Activated CD4-positive, alpha-beta T cell treated with anti-CD3 and anti-CD28 coated beads, Interleukin-2, amount 10 ng/mL, durations not matched to agents 24 days and 14 days (primary cell): Measurements from ENCODE around the gene MUS81. TPM values are rescaled to one million over a fixed set of nuclear protein-coding genes. Genes with fewer than 3 reads are reported as not detected.

Experiments
- DNase-seq: peaks from one replicate; pipeline ENCODE4 v3.0.0; 2022
- H3K27ac Mint-ChIP-seq: one replicate; pipeline ENCODE4 v1.8.0; 2022; ENCODE audit warnings: mild to moderate bottlenecking, mixed read lengths
- H3K27me3 Mint-ChIP-seq: one replicate; pipeline ENCODE4 v1.8.0; 2022; ENCODE audit warnings: mixed read lengths
- H3K36me3 Mint-ChIP-seq: one replicate; pipeline ENCODE4 v1.8.0; 2022; ENCODE audit warnings: low read depth, mild to moderate bottlenecking, mixed read lengths
- H3K4me1 Mint-ChIP-seq: one replicate; pipeline ENCODE4 v1.8.0; 2021; ENCODE audit warnings: mixed read lengths
- H3K4me3 Mint-ChIP-seq: one replicate; pipeline ENCODE4 v1.8.0; 2022; ENCODE audit warnings: mild to moderate bottlenecking, moderate library complexity, mixed read lengths
- H3K9me3 Mint-ChIP-seq: one replicate; pipeline ENCODE4 v1.8.0; 2021; ENCODE audit warnings: mixed read lengths
- intact Hi-C: fragments of 100-400 bp; cut with micrococcal nuclease; formaldehyde crosslinking; loops from one replicate; pipeline ENCODE4 v1.15.1; 2023
- total RNA-seq: library from RNA; stranded (reverse); gene quantifications from 2 replicates; pipeline ENCODE4 v1.2.3, GENCODE V29; 2022

Gene MUS81
- total RNA-seq, 1 donor from 2014 or later, result 77.4 TPM

GRCh38 chr11:65868907-65869306, 8.7 kb downstream of the MUS81 start:
- Mint-ChIP-seq H3K9me3 (no peaks in the 10 kb centered on the region), H3K36me3 (peaks cover 22% of the 10 kb centered on the region), H3K4me1 (peaks cover 16% of the 10 kb centered on the region), H3K27ac (no peak overlapping the region), H3K27me3 (no peaks in the 10 kb centered on the region), H3K4me3 (no peak overlapping the region)
- intact Hi-C loops, result no loop called here
- DNase-seq, result no peak

GRCh38 chr11:65869643-65870306, 9.5 kb downstream of the MUS81 start:
- peaks cover 17% of the 10 kb centered on the region for H3K36me3 Mint-ChIP-seq
- no peak overlapping the region for H3K4me3 Mint-ChIP-seq
- intact Hi-C loops, result no loop called here
- no peak overlapping the region for H3K27ac Mint-ChIP-seq
- DNase-seq, result no peak
- no peaks in the 10 kb centered on the region for H3K9me3 Mint-ChIP-seq
- no peaks in the 10 kb centered on the region for H3K27me3 Mint-ChIP-seq
- peaks cover 14% of the 10 kb centered on the region for H3K4me1 Mint-ChIP-seq

GRCh38 chr11:65870307-65870658, 10.1 kb downstream of the MUS81 start:
- intact Hi-C loops, result no loop called here
- H3K4me1 Mint-ChIP-seq, result peaks cover 14% of the 10 kb centered on the region
- H3K36me3 Mint-ChIP-seq, result peaks cover 12% of the 10 kb centered on the region
- H3K9me3 Mint-ChIP-seq, result no peaks in the 10 kb centered on the region
- no peak overlapping the region for H3K27ac Mint-ChIP-seq
- no peak overlapping the region for H3K4me3 Mint-ChIP-seq
- H3K27me3 Mint-ChIP-seq, result no peaks in the 10 kb centered on the region
- no peak for DNase-seq

GRCh38 chr11:65870706-65871681, 10.8 kb downstream of the MUS81 start:
- Mint-ChIP-seq H3K9me3 (no peaks in the 10 kb centered on the region), H3K4me1 (peaks cover 14% of the 10 kb centered on the region), H3K27ac (no peak overlapping the region), H3K4me3 (no peak overlapping the region), H3K36me3 (peaks cover 10% of the 10 kb centered on the region), H3K27me3 (no peaks in the 10 kb centered on the region)
- intact Hi-C loops, result no loop called here
- DNase-seq, result peak; percentile 67

GRCh38 chr11:65871811-65872548, 11.7 kb downstream of the MUS81 start:
- H3K4me1 Mint-ChIP-seq, result peaks cover 18% of the 10 kb centered on the region
- no peaks in the 10 kb centered on the region for H3K9me3 Mint-ChIP-seq
- peaks cover 6% of the 10 kb centered on the region for H3K36me3 Mint-ChIP-seq
- no peaks in the 10 kb centered on the region for H3K27me3 Mint-ChIP-seq
- intact Hi-C loops, result no loop called here
- H3K27ac Mint-ChIP-seq, result no peak overlapping the region
- no peak for DNase-seq
- peak overlapping the region; percentile 37 for H3K4me3 Mint-ChIP-seq

- DNase-seq, result no peak
- peak within 1 kb of the TSS; percentile 22 for H3K27ac Mint-ChIP-seq
- peaks cover 16% of the 10 kb centered on the region for H3K4me1 Mint-ChIP-seq
- H3K4me3 Mint-ChIP-seq, result peak within 1 kb of the TSS; percentile 80
- H3K36me3 Mint-ChIP-seq, result peaks cover 2% of the 10 kb centered on the region
- H3K9me3 Mint-ChIP-seq, result no peaks in the 10 kb centered on the region
- H3K27me3 Mint-ChIP-seq, result no peaks in the 10 kb centered on the region
- intact Hi-C loops, result loop anchor here (1.0 kb wide), 1 partner anchor 13 kb away; no protein-coding TSS in a partner anchor
These were observed 12.5 kb downstream of the MUS81 start, which contains the start of gene EFEMP2 for GRCh38 chr11:65872586-65873317. EFEMP2 (minus strand) TSS chr11:65872800; CDS start chr11:65872354, 446 bp downstream.

GRCh38 chr11:65873318-65874156, 13.3 kb downstream of the MUS81 start:
- intact Hi-C loops, result loop anchor here (1.0 kb wide), 1 partner anchor 14 kb away; no protein-coding TSS in a partner anchor
- Mint-ChIP-seq H3K36me3 (peaks cover under 1% of the 10 kb centered on the region), H3K4me1 (peaks cover 19% of the 10 kb centered on the region), H3K9me3 (no peaks in the 10 kb centered on the region), H3K4me3 (peak overlapping the region; percentile 80), H3K27ac (peak overlapping the region; percentile 22), H3K27me3 (no peaks in the 10 kb centered on the region)
- peak; percentile 100 for DNase-seq

- Mint-ChIP-seq H3K36me3 (peaks cover 14% of the 10 kb centered on the region), H3K27ac (peak within 1 kb of the TSS; percentile 80), H3K4me3 (peak within 1 kb of the TSS; percentile 66), H3K9me3 (no peaks in the 10 kb centered on the region), H3K4me1 (peaks cover 28% of the 10 kb centered on the region), H3K27me3 (no peaks in the 10 kb centered on the region)
- DNase-seq, result peak; percentile 78
- intact Hi-C loops, result no loop called here
These were observed 19.4 kb downstream of the MUS81 start, which contains the start of gene CTSW for GRCh38 chr11:65879617-65880016. CTSW (plus strand) TSS chr11:65879837; CDS start chr11:65879855, 18 bp downstream.

- Mint-ChIP-seq H3K9me3 (no peaks in the 10 kb centered on the region), H3K4me3 (peak overlapping the region; percentile 66), H3K27me3 (no peaks in the 10 kb centered on the region), H3K27ac (peak overlapping the region; percentile 80), H3K4me1 (peaks cover 30% of the 10 kb centered on the region), H3K36me3 (peaks cover 16% of the 10 kb centered on the region)
- intact Hi-C loops, result no loop called here
- no peak for DNase-seq
These were observed 19.8 kb downstream of the MUS81 start for GRCh38 chr11:65880027-65880426.

GRCh38 chr11:65880844-65881421, 20.7 kb downstream of the MUS81 start:
- peak; percentile 70 for DNase-seq
- Mint-ChIP-seq H3K9me3 (no peaks in the 10 kb centered on the region), H3K4me3 (peak overlapping the region; percentile 13), H3K36me3 (peaks cover 16% of the 10 kb centered on the region), H3K27me3 (no peaks in the 10 kb centered on the region), H3K27ac (peak overlapping the region; percentile 43), H3K4me1 (peaks cover 34% of the 10 kb centered on the region)
- intact Hi-C loops, result no loop called here

GRCh38 chr11:65882120-65883057, 22.2 kb downstream of the MUS81 start:
- peaks cover 26% of the 10 kb centered on the region for H3K36me3 Mint-ChIP-seq
- DNase-seq, result no peak
- H3K27ac Mint-ChIP-seq, result no peak overlapping the region
- H3K9me3 Mint-ChIP-seq, result no peaks in the 10 kb centered on the region
- H3K4me3 Mint-ChIP-seq, result no peak overlapping the region
- H3K4me1 Mint-ChIP-seq, result peaks cover 40% of the 10 kb centered on the region
- intact Hi-C loops, result no loop called here
- H3K27me3 Mint-ChIP-seq, result no peaks in the 10 kb centered on the region
